MM.1S (cell line): ENCODE results near the gene RPL27.

Experiments
- DNase-seq: peaks from one replicate; pipeline ENCODE4 v3.0.0-alpha.2; 2015
- H2AFZ ChIP-seq: fragments of 300-600 bp; sonication (generic); 2 replicates; pipeline ENCODE4 v1.6.0; 2016; ENCODE audit warnings: antibody characterized with exemption, low read length
- H3F3A ChIP-seq: fragments of 300-600 bp; sonication (generic); 2 replicates; pipeline ENCODE4 v1.6.1; 2016; ENCODE audit warnings: mild to moderate bottlenecking, antibody characterized with exemption, low read length, moderate library complexity, mixed read lengths; ENCODE audit not compliant: insufficient read depth
- H3K27ac ChIP-seq: fragments of 300-600 bp; sonication (generic); 2 replicates; pipeline ENCODE4 v1.5.1; 2016; ENCODE audit warnings: mild to moderate bottlenecking, low read length
- H3K27me3 ChIP-seq: fragments of 300-600 bp; sonication (generic); replicated peaks from 2 replicates; pipeline ENCODE4 v1.6.0; 2016; ENCODE audit warnings: low read length; ENCODE audit not compliant: insufficient read depth
- H3K36me3 ChIP-seq: fragments of 300-600 bp; sonication (generic); replicated peaks from 2 replicates; pipeline ENCODE4 v1.6.1; 2016; ENCODE audit warnings: mild to moderate bottlenecking, low read length, mixed read lengths; ENCODE audit not compliant: insufficient read depth
- H3K4me1 ChIP-seq: fragments of 300-600 bp; sonication (generic); 2 replicates; pipeline ENCODE4 v1.6.1; 2016; ENCODE audit warnings: low read length, mixed read lengths
- H3K4me2 ChIP-seq: fragments of 300-600 bp; sonication (generic); 2 replicates; pipeline ENCODE4 v1.6.0; 2016; ENCODE audit warnings: low read depth, low read length
- H3K4me3 ChIP-seq: fragments of 300-600 bp; sonication (generic); 2 replicates; pipeline ENCODE4 v1.5.1; 2016; ENCODE audit warnings: low read length, mixed read lengths
- H3K79me2 ChIP-seq: fragments of 300-600 bp; sonication (generic); 2 replicates; pipeline ENCODE4 v1.6.1; 2016; ENCODE audit warnings: mixed run types, low read length, mixed read lengths
- H3K9ac ChIP-seq: fragments of 300-600 bp; sonication (generic); 2 replicates; pipeline ENCODE4 v1.6.1; 2016; ENCODE audit warnings: low read length, mixed read lengths
- H3K9me2 ChIP-seq: fragments of 300-600 bp; sonication (generic); replicated peaks from 2 replicates; pipeline ENCODE4 v1.6.1; 2016; ENCODE audit warnings: mild to moderate bottlenecking, low read length, mixed read lengths; ENCODE audit not compliant: insufficient read depth
- H3K9me3 ChIP-seq: fragments of 300-600 bp; sonication (generic); replicated peaks from 2 replicates; pipeline ENCODE4 v1.6.1; 2016; ENCODE audit warnings: mild to moderate bottlenecking, low read length, mixed read lengths; ENCODE audit not compliant: insufficient read depth
- H4K20me1 ChIP-seq: fragments of 300-600 bp; sonication (generic); 2 replicates; pipeline ENCODE4 v1.6.1; 2016; ENCODE audit warnings: mild to moderate bottlenecking, low read length, moderate library complexity, mixed read lengths; ENCODE audit not compliant: insufficient read depth
- EZH2 ChIP-seq: fragments of 300-600 bp; sonication (generic); optimal IDR thresholded peaks from 2 replicates; pipeline ENCODE3; 2017; ENCODE audit warnings: low read depth, mild to moderate bottlenecking, antibody characterized with exemption, low read length, mixed read lengths
- EZH2phosphoT487 ChIP-seq: fragments of 300-600 bp; sonication (generic); IDR thresholded peaks from 2 replicates; pipeline ENCODE4 v1.6.1; 2018; ENCODE audit warnings: antibody characterized with exemption, low read length
- TF ChIP-seq, protein P1 (sequence below): fragments of 300-600 bp; sonication (generic); IDR thresholded peaks from 2 replicates; pipeline ENCODE4 v1.5.1; 2016; ENCODE audit warnings: antibody characterized with exemption, low read length, mixed read lengths

Gene RPL27

DNA sequence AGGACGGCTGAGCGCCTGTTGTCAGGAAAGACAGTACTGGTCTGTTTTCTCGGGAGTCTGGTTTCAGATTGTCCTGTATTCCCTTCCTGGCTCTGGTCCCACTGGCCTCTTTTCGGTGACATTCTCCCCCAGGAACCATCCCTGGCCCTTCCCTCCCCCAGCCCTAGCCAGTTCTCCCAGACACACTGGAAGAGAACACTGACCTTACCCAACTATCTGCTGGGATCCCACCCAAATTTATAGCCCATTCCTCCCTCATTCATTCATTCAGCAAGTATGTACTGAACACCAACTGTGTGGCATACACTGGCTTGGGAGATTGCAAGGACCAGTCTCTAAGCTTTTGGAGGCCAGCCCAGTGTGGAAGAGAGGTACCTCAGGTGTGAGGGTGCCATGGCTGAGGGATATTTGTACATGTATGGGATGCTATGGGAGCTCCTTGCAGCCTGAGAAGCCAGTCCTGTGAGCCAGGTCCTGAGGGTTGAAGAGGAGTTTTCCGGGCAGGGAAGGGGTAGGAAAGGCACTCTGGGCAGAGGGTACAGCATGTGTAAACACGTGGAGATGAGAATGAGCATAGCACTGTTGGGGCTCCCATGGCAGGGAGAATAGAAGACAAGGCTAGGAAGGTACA is 32.0 kb downstream of the RPL27 start:
- H3K4me2 ChIP-seq: no peak overlapping the region
- TF ChIP-seq, protein P1, sequence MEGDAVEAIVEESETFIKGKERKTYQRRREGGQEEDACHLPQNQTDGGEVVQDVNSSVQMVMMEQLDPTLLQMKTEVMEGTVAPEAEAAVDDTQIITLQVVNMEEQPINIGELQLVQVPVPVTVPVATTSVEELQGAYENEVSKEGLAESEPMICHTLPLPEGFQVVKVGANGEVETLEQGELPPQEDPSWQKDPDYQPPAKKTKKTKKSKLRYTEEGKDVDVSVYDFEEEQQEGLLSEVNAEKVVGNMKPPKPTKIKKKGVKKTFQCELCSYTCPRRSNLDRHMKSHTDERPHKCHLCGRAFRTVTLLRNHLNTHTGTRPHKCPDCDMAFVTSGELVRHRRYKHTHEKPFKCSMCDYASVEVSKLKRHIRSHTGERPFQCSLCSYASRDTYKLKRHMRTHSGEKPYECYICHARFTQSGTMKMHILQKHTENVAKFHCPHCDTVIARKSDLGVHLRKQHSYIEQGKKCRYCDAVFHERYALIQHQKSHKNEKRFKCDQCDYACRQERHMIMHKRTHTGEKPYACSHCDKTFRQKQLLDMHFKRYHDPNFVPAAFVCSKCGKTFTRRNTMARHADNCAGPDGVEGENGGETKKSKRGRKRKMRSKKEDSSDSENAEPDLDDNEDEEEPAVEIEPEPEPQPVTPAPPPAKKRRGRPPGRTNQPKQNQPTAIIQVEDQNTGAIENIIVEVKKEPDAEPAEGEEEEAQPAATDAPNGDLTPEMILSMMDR: no peak
- no peak for DNase-seq
- no peaks in the 10 kb centered on the region for H3K4me1 ChIP-seq
- H3K36me3 ChIP-seq: no peaks in the 10 kb centered on the region
- H3K4me3 ChIP-seq: no peak overlapping the region
- H3K9me2 ChIP-seq: no peaks in the 10 kb centered on the region
- H3K9me3 ChIP-seq: no peaks in the 10 kb centered on the region
- H3K79me2 ChIP-seq: no peaks in the 10 kb centered on the region
- H3K9ac ChIP-seq: no peak overlapping the region
- H3K27me3 ChIP-seq: no peaks in the 10 kb centered on the region
- H2AFZ ChIP-seq: no peak overlapping the region
- no peaks in the 10 kb centered on the region for H4K20me1 ChIP-seq
- no peaks in the 10 kb centered on the region for H3F3A ChIP-seq
- H3K27ac ChIP-seq: no peak overlapping the region

DNA sequence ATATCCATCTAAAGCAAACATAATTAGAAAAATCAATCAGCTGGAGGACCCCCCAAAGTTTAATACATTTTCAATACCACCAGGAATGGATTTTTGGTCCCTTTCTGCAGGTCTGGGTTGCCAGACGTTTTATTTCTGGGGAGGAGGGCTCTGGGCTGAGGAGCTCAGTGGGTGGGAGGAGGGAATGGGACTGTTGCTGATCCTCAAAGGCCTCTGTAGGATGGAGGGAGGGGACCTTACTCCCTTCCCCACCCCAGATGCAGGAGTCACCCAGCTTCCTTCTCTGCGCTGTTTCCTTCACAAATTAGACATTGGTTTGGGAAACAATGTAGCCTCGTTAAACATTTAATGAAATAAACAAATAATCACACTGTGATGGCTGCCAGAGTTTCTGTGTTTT is 33.4 kb downstream of the RPL27 start:
- Histone ChIP-seq H3K4me2 (no peak overlapping the region), H3K9me2 (no peaks in the 10 kb centered on the region), H3F3A (no peaks in the 10 kb centered on the region), H4K20me1 (no peaks in the 10 kb centered on the region), H3K4me3 (no peak overlapping the region), H3K27me3 (no peaks in the 10 kb centered on the region), H3K4me1 (no peaks in the 10 kb centered on the region), H3K27ac (no peak overlapping the region), H3K9me3 (no peaks in the 10 kb centered on the region), H2AFZ (no peak overlapping the region), H3K9ac (no peak overlapping the region), H3K79me2 (no peaks in the 10 kb centered on the region), H3K36me3 (no peaks in the 10 kb centered on the region)
- TF ChIP-seq EZH2 (no peak), EZH2phosphoT487 (no peak)
- TF ChIP-seq, protein P1: no peak
- no peak for DNase-seq

DNA sequence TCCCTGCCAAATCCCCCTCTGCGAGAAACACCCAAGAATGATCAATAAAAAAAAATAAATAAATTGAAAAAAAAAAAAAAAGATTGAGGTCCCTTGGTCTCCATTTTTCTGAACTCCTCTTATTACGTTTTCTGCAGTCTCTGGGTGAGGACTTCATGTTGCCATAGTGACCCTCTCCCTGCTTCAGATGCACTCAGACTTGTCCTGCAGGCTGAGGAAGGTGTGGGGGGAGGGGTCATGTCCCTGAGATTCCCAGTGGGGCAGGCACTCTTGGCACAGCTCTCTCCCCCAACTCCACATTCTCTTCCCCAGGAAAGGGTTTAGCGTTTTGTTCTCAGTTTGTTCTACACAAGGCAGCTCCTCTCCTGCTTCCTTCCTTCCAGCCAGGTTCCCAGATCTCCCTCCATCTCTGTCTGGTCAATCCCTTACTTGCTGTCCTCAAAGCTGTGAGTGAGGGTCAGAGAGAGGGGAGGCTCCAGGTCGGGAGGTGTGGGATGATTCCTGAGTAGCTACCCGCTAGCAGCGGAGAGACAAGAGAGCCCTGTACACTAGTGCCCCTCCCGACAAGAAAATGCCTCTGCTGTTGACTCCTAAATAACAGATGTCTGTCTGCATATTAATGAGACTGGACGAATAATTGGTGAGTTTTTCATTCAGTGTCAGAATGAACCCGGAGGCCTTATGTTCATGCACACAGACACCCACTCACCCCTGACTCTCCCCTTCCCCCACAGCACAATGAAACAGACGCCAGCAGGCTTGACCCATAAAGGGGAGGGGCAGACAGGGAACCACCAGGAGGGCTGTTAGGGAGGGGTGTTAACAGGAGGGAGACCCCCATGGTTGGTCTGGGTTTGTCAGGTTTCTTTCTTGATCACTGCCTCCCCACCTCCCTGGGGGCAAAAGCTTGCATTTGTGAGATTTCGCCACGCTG is 36.0 kb downstream of the RPL27 start:
- Histone ChIP-seq H3K9me2 (no peaks in the 10 kb centered on the region), H3F3A (no peaks in the 10 kb centered on the region), H3K36me3 (no peaks in the 10 kb centered on the region), H3K27ac (no peak overlapping the region), H2AFZ (no peak overlapping the region), H3K4me1 (no peaks in the 10 kb centered on the region), H3K27me3 (no peaks in the 10 kb centered on the region), H3K79me2 (no peaks in the 10 kb centered on the region), H3K9me3 (no peaks in the 10 kb centered on the region), H3K4me2 (no peak overlapping the region), H3K4me3 (no peak overlapping the region), H4K20me1 (no peaks in the 10 kb centered on the region), H3K9ac (no peak overlapping the region)
- TF ChIP-seq EZH2phosphoT487: no peak
- TF ChIP-seq, protein P1: no peak
- no peak for TF ChIP-seq EZH2
- no peak for DNase-seq
